ENCODE results near the gene ZNF544. TPM values are rescaled to one million over a fixed set of nuclear protein-coding genes. Genes with fewer than 3 reads are reported as not detected.

The ZNF544 gene
- total RNA-seq, 2 experiments from 2014 or later = 49.8 to 52.3 TPM

- Mint-ChIP-seq H3K4me3 (no peak overlapping the region), H3K9me3 (peaks cover 59% of the 10 kb centered on the region), H3K27me3 (no peaks in the 10 kb centered on the region), H3K36me3 (ENCODE audit: low read depth) (peaks cover 98% of the 10 kb centered on the region), H3K4me1 (ENCODE audit: low read depth) (no peaks in the 10 kb centered on the region), H3K27ac (no peak overlapping the region)
- no peak for DNase-seq
- ATAC-seq = peak; percentile 60
- intact Hi-C loops (cut with micrococcal nuclease) = no loop called here
- POLR2A ChIA-PET = interaction anchor here (1.3 to 1.7 kb wide), 2 partner anchors 17 to 18 kb away, joined by 3 to 4 read pairs; partner anchors contain the start of gene ZNF8
- no peak for TF ChIP-seq CTCF (IDR thresholded peaks at IDR 0.05)
- CTCF ChIA-PET = no interaction called here
Measured at GRCh38 chr19:58261600-58261967, 32.9 kb downstream of the ZNF544 start.

- ATAC-seq (peak; percentile 12), DNase-seq (no peak)
- H3K27ac Mint-ChIP-seq = no peak overlapping the region
- H3K36me3 Mint-ChIP-seq (ENCODE audit: low read depth) = peaks cover 96% of the 10 kb centered on the region
- ChIA-PET CTCF (no interaction called here), POLR2A (interaction anchor here (1.1 to 1.7 kb wide), 5 partner anchors 14 to 78 kb away, joined by 3 to 6 read pairs (median 4); partner anchors contain the start of gene ZNF8)
- H3K27me3 Mint-ChIP-seq = no peaks in the 10 kb centered on the region
- peaks cover 60% of the 10 kb centered on the region for H3K9me3 Mint-ChIP-seq
- H3K4me1 Mint-ChIP-seq (ENCODE audit: low read depth) = no peaks in the 10 kb centered on the region
- no peak overlapping the region for H3K4me3 Mint-ChIP-seq
- intact Hi-C loops (cut with micrococcal nuclease) = no loop called here
- TF ChIP-seq CTCF (IDR thresholded peaks at IDR 0.05) = no peak
Measured at GRCh38 chr19:58261968-58262921, 33.5 kb downstream of the ZNF544 start.

GRCh38 chr19:58262922-58263296 is 34.2 kb downstream of the ZNF544 start:
- no peak for ATAC-seq
- Mint-ChIP-seq H3K9me3 (peaks cover 53% of the 10 kb centered on the region), H3K4me1 (ENCODE audit: low read depth) (no peaks in the 10 kb centered on the region), H3K4me3 (no peak overlapping the region), H3K36me3 (ENCODE audit: low read depth) (peaks cover 89% of the 10 kb centered on the region), H3K27ac (no peak overlapping the region), H3K27me3 (no peaks in the 10 kb centered on the region)
- CTCF ChIA-PET = no interaction called here
- no peak for TF ChIP-seq CTCF (IDR thresholded peaks at IDR 0.05)
- POLR2A ChIA-PET = interaction anchor here (1.1 to 1.6 kb wide), 3 partner anchors 14 to 78 kb away, joined by 3 to 6 read pairs (median 5); no protein-coding TSS in a partner anchor
- intact Hi-C loops (cut with micrococcal nuclease) = no loop called here
- DNase-seq = no peak

GRCh38 chr19:58265100-58265499 is 36.4 kb downstream of the ZNF544 start:
- intact Hi-C loops (cut with micrococcal nuclease) = no loop called here
- no peak for DNase-seq
- H3K27ac Mint-ChIP-seq = no peak overlapping the region
- H3K4me3 Mint-ChIP-seq = no peak overlapping the region
- CTCF ChIA-PET = interaction anchor here (0.8 kb wide), 1 partner anchor 13 kb away, joined by 3 read pairs; no protein-coding TSS in a partner anchor
- POLR2A ChIA-PET = interaction anchor here (0.7 to 1.2 kb wide), 2 partner anchors 13 to 490 kb away, joined by 3 to 4 read pairs; no protein-coding TSS in a partner anchor
- ATAC-seq = no peak
- H3K4me1 Mint-ChIP-seq (ENCODE audit: low read depth) = no peaks in the 10 kb centered on the region
- TF ChIP-seq CTCF (IDR thresholded peaks at IDR 0.05) = no peak
- peaks cover 82% of the 10 kb centered on the region for H3K36me3 Mint-ChIP-seq (ENCODE audit: low read depth)
- peaks cover 46% of the 10 kb centered on the region for H3K9me3 Mint-ChIP-seq
- H3K27me3 Mint-ChIP-seq = no peaks in the 10 kb centered on the region

- H3K27ac Mint-ChIP-seq = no peak overlapping the region
- no peaks in the 10 kb centered on the region for H3K4me1 Mint-ChIP-seq (ENCODE audit: low read depth)
- TF ChIP-seq CTCF (IDR thresholded peaks at IDR 0.05) = no peak
- H3K4me3 Mint-ChIP-seq = no peak overlapping the region
- H3K9me3 Mint-ChIP-seq = peaks cover 31% of the 10 kb centered on the region
- no peaks in the 10 kb centered on the region for H3K27me3 Mint-ChIP-seq
- ATAC-seq = no peak
- H3K36me3 Mint-ChIP-seq (ENCODE audit: low read depth) = peaks cover 78% of the 10 kb centered on the region
- no peak for DNase-seq
- intact Hi-C loops (cut with micrococcal nuclease) = no loop called here
- CTCF ChIA-PET = no interaction called here
- POLR2A ChIA-PET = interaction anchor here (1.9 kb wide), 1 partner anchor 10 kb away, joined by 5 read pairs; the partner anchor contains the start of gene ZNF8
Measured at GRCh38 chr19:58268344-58268743, 39.6 kb downstream of the ZNF544 start.
